WTC11 (cell line): ENCODE measurements around the gene ACIN1.

ENCODE experiments used
- ATF3 ChIP-seq: sonication (generic); formaldehyde crosslinking; conservative IDR thresholded peaks from 2 replicates; pipeline ENCODE4 v1.8.1; 2022; ENCODE audit warnings: mild to moderate bottlenecking, missing genetic modification reagents
- CTCF ChIP-seq: fragments of 200-600 bp; IDR thresholded peaks from 2 replicates; pipeline ENCODE4 v1.8.0; 2022; ENCODE audit warnings: antibody characterized with exemption
- E2F4 ChIP-seq: sonication (generic); formaldehyde crosslinking; IDR thresholded peaks from 2 replicates; pipeline ENCODE4 v1.8.1; 2022; ENCODE audit warnings: low read depth, mild to moderate bottlenecking, moderate library complexity, missing genetic modification reagents, borderline replicate concordance
- E2F5 ChIP-seq: sonication (generic); formaldehyde crosslinking; IDR thresholded peaks from 2 replicates; pipeline ENCODE4 v1.8.1; 2022; ENCODE audit warnings: mild to moderate bottlenecking, moderate library complexity, missing genetic modification reagents
- ESRRA ChIP-seq: sonication (generic); formaldehyde crosslinking; IDR thresholded peaks from 2 replicates; pipeline ENCODE4 v1.8.1; 2022; ENCODE audit warnings: mild to moderate bottlenecking, missing genetic modification reagents, borderline replicate concordance
- MAX ChIP-seq: sonication (generic); formaldehyde crosslinking; IDR thresholded peaks from 2 replicates; pipeline ENCODE4 v1.8.0; 2022; ENCODE audit warnings: mild to moderate bottlenecking, missing genetic modification reagents
- NR1H2 ChIP-seq: sonication (generic); formaldehyde crosslinking; IDR thresholded peaks from 2 replicates; pipeline ENCODE4 v1.9.0; 2021; ENCODE audit warnings: mild to moderate bottlenecking, moderate library complexity, missing genetic modification reagents
- OVOL2 ChIP-seq: fragments of 250-450 bp; sonication (Bioruptor Pico); IDR thresholded peaks from 2 replicates; pipeline ENCODE4 v1.9.0; 2021; ENCODE audit warnings: mild to moderate bottlenecking, borderline replicate concordance
- RORB ChIP-seq: fragments of 250-450 bp; sonication (Bioruptor Pico); IDR thresholded peaks from 2 replicates; pipeline ENCODE4 v1.9.0; 2021; ENCODE audit warnings: mild to moderate bottlenecking
- SMAD4 ChIP-seq: sonication (generic); formaldehyde crosslinking; IDR thresholded peaks from 2 replicates; pipeline ENCODE4 v1.8.0; 2022; ENCODE audit warnings: mild to moderate bottlenecking, missing genetic modification reagents
- TP53 ChIP-seq: sonication (generic); formaldehyde crosslinking; IDR thresholded peaks from 2 replicates; pipeline ENCODE4 v1.8.1; 2023; ENCODE audit warnings: mild to moderate bottlenecking, missing genetic modification reagents
- USF1 ChIP-seq: sonication (generic); formaldehyde crosslinking; IDR thresholded peaks from 2 replicates; pipeline ENCODE4 v1.8.0; 2022; ENCODE audit warnings: mild to moderate bottlenecking, missing genetic modification reagents
- ZMAT4 ChIP-seq: fragments of 250-450 bp; sonication (Bioruptor Pico); IDR thresholded peaks from 2 replicates; pipeline ENCODE4 v1.9.0; 2021; ENCODE audit warnings: mild to moderate bottlenecking
- ZNF512 ChIP-seq: sonication (generic); formaldehyde crosslinking; IDR thresholded peaks from 2 replicates; pipeline ENCODE4 v1.8.1; 2022; ENCODE audit warnings: missing genetic modification reagents, borderline replicate concordance

GRCh38 chr14:23054000-23054811, 40.7 kb downstream of the ACIN1 start:
- no peak for TF ChIP-seq CTCF
- TF ChIP-seq E2F5: no peak
- TF ChIP-seq NR1H2: no peak
- no peak for TF ChIP-seq ZNF512 (CRISPR knock-in tag)
- no peak for TF ChIP-seq USF1
- TF ChIP-seq ESRRA (CRISPR knock-in tag): no peak
- TF ChIP-seq TP53 (CRISPR knock-in tag): no peak
- TF ChIP-seq ATF3 (CRISPR knock-in tag): no peak
- no peak for TF ChIP-seq OVOL2 (CRISPR knock-in tag)
- no peak for TF ChIP-seq ZMAT4 (CRISPR knock-in tag)
- no peak for TF ChIP-seq SMAD4 (CRISPR knock-in tag)
- TF ChIP-seq MAX: no peak
- no peak for TF ChIP-seq RORB (CRISPR knock-in tag)
- no peak for TF ChIP-seq E2F4 (CRISPR knock-in tag)
